CD4-positive, alpha-beta T cell (primary cell): Measurements from ENCODE around the gene UNC13A. TPM values are rescaled to one million over a fixed set of nuclear protein-coding genes. Genes with fewer than 3 reads are reported as not detected.

Source experiments
- ATAC-seq: fragments of 200-7000 bp; cut with Tn5 transposase; one replicate; pipeline ENCODE4 v1.10.0; 2022; ENCODE audit warnings: mild to moderate bottlenecking; ENCODE audit not compliant: poor library complexity
- CTCF ChIA-PET: fragments of 350-600 bp; sonication (Branson Sonifier 250); formaldehyde crosslinking; loops from one replicate; lab custom pipeline; 2021; ENCODE audit warnings: antibody characterized with exemption, inconsistent platforms; lab: Charles Lee
- POLR2A ChIA-PET: fragments of 350-600 bp; sonication (Branson Sonifier 250); formaldehyde crosslinking; loops from one replicate; lab custom pipeline; 2021; ENCODE audit warnings: antibody characterized with exemption, inconsistent platforms; lab: Charles Lee
- DNase-seq, 14 experiments: peaks; one replicate each; pipeline ENCODE4 v3.0.0-alpha.2; 2013 to 2020; ENCODE audit warnings: mixed read lengths in 2 of 14
- H3K27ac ChIP-seq, 2 donors: one replicate each; pipeline versions ENCODE4 v1.5.1 to v1.7.0; 2013; ENCODE audit warnings: low read length in 2 of 2, low read depth in 1 of 2, mild to moderate bottlenecking in 1 of 2
- H3K27me3 ChIP-seq, 2 experiments: 1 replicate in 1 of 2; 2 replicates in 1 of 2; pipeline versions ENCODE4 v1.6.1 to v1.7.0; 2013; ENCODE audit warnings: low read length in 2 of 2, control low read depth in 1 of 2, mild to moderate bottlenecking in 1 of 2, moderate library complexity in 1 of 2; ENCODE audit not compliant: insufficient read depth in 2 of 2, control insufficient read depth in 1 of 2
- H3K36me3 ChIP-seq: one replicate; pipeline ENCODE4 v1.6.1; 2013; ENCODE audit warnings: low read length, control low read depth; ENCODE audit not compliant: insufficient read depth
- H3K4me1 ChIP-seq: one replicate; pipeline ENCODE4 v1.6.1; 2013; ENCODE audit warnings: low read length, control low read depth; ENCODE audit not compliant: insufficient read depth
- H3K4me3 ChIP-seq: one replicate; pipeline ENCODE4 v1.5.1; 2013; ENCODE audit warnings: mild to moderate bottlenecking, low read length, moderate library complexity
- H3K9me3 ChIP-seq, 2 experiments: 1 replicate in 1 of 2; 2 replicates in 1 of 2; pipeline versions ENCODE4 v1.6.1 to v1.7.0; 2013; ENCODE audit warnings: low read length in 2 of 2, mild to moderate bottlenecking in 2 of 2, control low read depth in 1 of 2, moderate library complexity in 1 of 2; ENCODE audit not compliant: control insufficient read depth in 1 of 2, insufficient read depth in 1 of 2
- H3K27ac Mint-ChIP-seq: one replicate; pipeline ENCODE4 v1.8.0; 2020; ENCODE audit warnings: mixed read lengths
- H3K27me3 Mint-ChIP-seq: one replicate; pipeline ENCODE4 v1.8.0; 2021; ENCODE audit warnings: mixed read lengths
- H3K36me3 Mint-ChIP-seq: one replicate; pipeline ENCODE4 v1.8.0; 2021; ENCODE audit warnings: low read depth, mixed read lengths
- H3K4me1 Mint-ChIP-seq: one replicate; pipeline ENCODE4 v1.8.0; 2021; ENCODE audit warnings: low read depth, mixed read lengths
- H3K4me3 Mint-ChIP-seq: one replicate; pipeline ENCODE4 v1.8.0; 2020; ENCODE audit warnings: mild to moderate bottlenecking, mixed read lengths
- H3K9me3 Mint-ChIP-seq: one replicate; pipeline ENCODE4 v1.8.0; 2020; ENCODE audit warnings: mixed read lengths
- intact Hi-C, 2 experiments: fragments of 100-400 bp; cut with DNase I in 1 of 2; cut with micrococcal nuclease in 1 of 2; formaldehyde crosslinking; loops; one replicate each; pipeline versions ENCODE4 v1.15.1 to v1.9.0; 2023 to 2025; cut with DNase I, micrococcal nuclease
- total RNA-seq, 174 experiments: library from RNA in 2 of 174; stranded (reverse) in 2 of 174; gene quantifications; one replicate each; pipeline ENCODE4 v1.2.3 and lab custom pipeline; 2021 to 2026
- TF ChIP-seq, protein P1 (sequence below): fragments of 200-600 bp; IDR thresholded peaks from one replicate; pipeline ENCODE4 v1.8.0; 2022; ENCODE audit warnings: antibody characterized with exemption, mild to moderate bottlenecking

UNC13A gene
- total RNA-seq, 2 experiments from 2014 or later, result 0.11 to 0.14 TPM

GRCh38 chr19:17695198-17695597 lies 7.0 kb upstream of the UNC13A start:
- no peaks in the 10 kb centered on the region for H3K9me3 Mint-ChIP-seq
- H3K4me1 Mint-ChIP-seq, result no peaks in the 10 kb centered on the region
- Histone ChIP-seq H3K27ac (no peak overlapping the region), H3K36me3 (no peaks in the 10 kb centered on the region), H3K9me3 (no peaks in the 10 kb centered on the region), H3K4me3 (no peak overlapping the region), H3K4me1 (no peaks in the 10 kb centered on the region), H3K27me3 (peaks cover 3 to 10% of the 10 kb centered on the region in 2 experiments)
- CTCF ChIA-PET, result interaction anchor here (0.6 kb wide), 1 partner anchor 113 kb away, joined by 3 read pairs; no protein-coding TSS in a partner anchor
- no peak overlapping the region for H3K27ac Mint-ChIP-seq
- intact Hi-C loops, result no loop called here
- no peak for DNase-seq
- no peak for ATAC-seq
- POLR2A ChIA-PET, result no interaction called here
- no peaks in the 10 kb centered on the region for H3K36me3 Mint-ChIP-seq
- H3K27me3 Mint-ChIP-seq, result peaks cover 59% of the 10 kb centered on the region
- TF ChIP-seq, protein P1, sequence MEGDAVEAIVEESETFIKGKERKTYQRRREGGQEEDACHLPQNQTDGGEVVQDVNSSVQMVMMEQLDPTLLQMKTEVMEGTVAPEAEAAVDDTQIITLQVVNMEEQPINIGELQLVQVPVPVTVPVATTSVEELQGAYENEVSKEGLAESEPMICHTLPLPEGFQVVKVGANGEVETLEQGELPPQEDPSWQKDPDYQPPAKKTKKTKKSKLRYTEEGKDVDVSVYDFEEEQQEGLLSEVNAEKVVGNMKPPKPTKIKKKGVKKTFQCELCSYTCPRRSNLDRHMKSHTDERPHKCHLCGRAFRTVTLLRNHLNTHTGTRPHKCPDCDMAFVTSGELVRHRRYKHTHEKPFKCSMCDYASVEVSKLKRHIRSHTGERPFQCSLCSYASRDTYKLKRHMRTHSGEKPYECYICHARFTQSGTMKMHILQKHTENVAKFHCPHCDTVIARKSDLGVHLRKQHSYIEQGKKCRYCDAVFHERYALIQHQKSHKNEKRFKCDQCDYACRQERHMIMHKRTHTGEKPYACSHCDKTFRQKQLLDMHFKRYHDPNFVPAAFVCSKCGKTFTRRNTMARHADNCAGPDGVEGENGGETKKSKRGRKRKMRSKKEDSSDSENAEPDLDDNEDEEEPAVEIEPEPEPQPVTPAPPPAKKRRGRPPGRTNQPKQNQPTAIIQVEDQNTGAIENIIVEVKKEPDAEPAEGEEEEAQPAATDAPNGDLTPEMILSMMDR, result no peak
- no peak overlapping the region for H3K4me3 Mint-ChIP-seq

- CTCF ChIA-PET, result no interaction called here
- intact Hi-C loops, result no loop called here
- Histone ChIP-seq H3K4me3 (no peak overlapping the region), H3K4me1 (peaks cover 9% of the 10 kb centered on the region), H3K27ac (no peak overlapping the region), H3K27me3 (peaks cover 22 to 31% of the 10 kb centered on the region in 2 experiments), H3K36me3 (no peaks in the 10 kb centered on the region), H3K9me3 (peaks cover 0 to 8% of the 10 kb centered on the region in 2 experiments)
- Mint-ChIP-seq H3K9me3 (no peaks in the 10 kb centered on the region), H3K4me3 (no peak overlapping the region), H3K4me1 (peaks cover 7% of the 10 kb centered on the region), H3K27ac (no peak overlapping the region), H3K27me3 (peaks cover 66% of the 10 kb centered on the region), H3K36me3 (no peaks in the 10 kb centered on the region)
- DNase-seq (no peak), ATAC-seq (no peak)
- POLR2A ChIA-PET, result no interaction called here
- TF ChIP-seq, protein P1, result no peak
These were observed 4.4 kb upstream of the UNC13A start for GRCh38 chr19:17692566-17692965.

- H3K4me3 ChIP-seq, result no peak overlapping the region
- H3K27me3 ChIP-seq, result peaks cover 44 to 58% of the 10 kb centered on the region in 2 experiments
- Mint-ChIP-seq H3K4me3 (no peak overlapping the region), H3K36me3 (no peaks in the 10 kb centered on the region), H3K27me3 (peaks cover 80% of the 10 kb centered on the region), H3K4me1 (peaks cover 12% of the 10 kb centered on the region), H3K27ac (no peak overlapping the region), H3K9me3 (no peaks in the 10 kb centered on the region)
- DNase-seq, result no peak
- no peaks in the 10 kb centered on the region for H3K36me3 ChIP-seq
- TF ChIP-seq, protein P1, result no peak
- ATAC-seq, result no peak
- H3K27ac ChIP-seq, result no peak overlapping the region
- peaks cover 0 to 17% of the 10 kb centered on the region in 2 experiments for H3K9me3 ChIP-seq
- peaks cover 27% of the 10 kb centered on the region for H3K4me1 ChIP-seq
- CTCF ChIA-PET, result no interaction called here
- POLR2A ChIA-PET, result no interaction called here
- intact Hi-C loops, result no loop called here
These were observed 870 bp upstream of the UNC13A start for GRCh38 chr19:17688853-17689595.
